SK-N-SH (cell line): ENCODE data around the gene RMI2. TPM values are rescaled to one million over a fixed set of nuclear protein-coding genes. Genes with fewer than 3 reads are reported as not detected.

ENCODE experiments used
- EP300 ChIP-seq, 2 experiments: IDR thresholded peaks; 2 replicates each; pipeline versions ENCODE4 v1.4.0 to v1.6.1; 2012; ENCODE audit warnings: borderline replicate concordance in 1 of 2, low read depth in 1 of 2, low read length in 1 of 2
- FOXM1 ChIP-seq: IDR thresholded peaks from 2 replicates; pipeline ENCODE4 v1.4.0; 2012; ENCODE audit warnings: low read depth, mild to moderate bottlenecking
- GABPA ChIP-seq: IDR thresholded peaks from 2 replicates; pipeline ENCODE4 v1.4.0; 2012; ENCODE audit warnings: low read depth, mild to moderate bottlenecking
- JUND ChIP-seq: IDR thresholded peaks from 2 replicates; pipeline ENCODE4 v1.4.0; 2012
- PBX3 ChIP-seq: IDR thresholded peaks from 2 replicates; pipeline ENCODE4; 2012
- RAD21 ChIP-seq: IDR thresholded peaks from 2 replicates; pipeline ENCODE4 v1.6.1; 2012; ENCODE audit warnings: mild to moderate bottlenecking, low read length
- RXRA ChIP-seq: IDR thresholded peaks from 2 replicates; pipeline ENCODE4 v1.4.0; 2012; ENCODE audit warnings: low read depth, mild to moderate bottlenecking, borderline replicate concordance
- TEAD4 ChIP-seq: IDR thresholded peaks from 2 replicates; pipeline ENCODE4 v1.4.0; 2012; ENCODE audit warnings: mild to moderate bottlenecking, borderline replicate concordance; ENCODE audit not compliant: insufficient read depth
- YY1 ChIP-seq: IDR thresholded peaks from 2 replicates; pipeline ENCODE4 v1.4.0; 2012; ENCODE audit warnings: low read depth, mild to moderate bottlenecking
- ZBTB33 ChIP-seq: IDR thresholded peaks from 2 replicates; pipeline ENCODE4 v1.4.0; 2012; ENCODE audit warnings: low read depth, borderline replicate concordance
- polyA plus RNA-seq, 3 experiments: library from polyadenylated mRNA; depleted of rRNA; stranded (reverse); fragments of >200 nt; gene quantifications; 2 replicates each; pipeline ENCODE4 v1.2.3, GENCODE V29; 2012
- TF ChIP-seq, protein P1 (sequence below): fragments of 200-600 bp; sonication (generic); IDR thresholded peaks from 2 replicates; pipeline ENCODE4 v1.6.1; 2017; ENCODE audit warnings: antibody characterized with exemption, mild to moderate bottlenecking, moderate library complexity
- TF ChIP-seq, protein P2 (sequence below): fragments of 150-350 bp; IDR thresholded peaks from 2 replicates; pipeline ENCODE4 v1.6.1; 2017; ENCODE audit warnings: antibody characterized with exemption, low read length, low read depth, borderline replicate concordance

RMI2 gene
- polyA plus RNA-seq, 1 of the 3 experiments (the other 2 are of a cell fraction): 8.5 TPM

DNA sequence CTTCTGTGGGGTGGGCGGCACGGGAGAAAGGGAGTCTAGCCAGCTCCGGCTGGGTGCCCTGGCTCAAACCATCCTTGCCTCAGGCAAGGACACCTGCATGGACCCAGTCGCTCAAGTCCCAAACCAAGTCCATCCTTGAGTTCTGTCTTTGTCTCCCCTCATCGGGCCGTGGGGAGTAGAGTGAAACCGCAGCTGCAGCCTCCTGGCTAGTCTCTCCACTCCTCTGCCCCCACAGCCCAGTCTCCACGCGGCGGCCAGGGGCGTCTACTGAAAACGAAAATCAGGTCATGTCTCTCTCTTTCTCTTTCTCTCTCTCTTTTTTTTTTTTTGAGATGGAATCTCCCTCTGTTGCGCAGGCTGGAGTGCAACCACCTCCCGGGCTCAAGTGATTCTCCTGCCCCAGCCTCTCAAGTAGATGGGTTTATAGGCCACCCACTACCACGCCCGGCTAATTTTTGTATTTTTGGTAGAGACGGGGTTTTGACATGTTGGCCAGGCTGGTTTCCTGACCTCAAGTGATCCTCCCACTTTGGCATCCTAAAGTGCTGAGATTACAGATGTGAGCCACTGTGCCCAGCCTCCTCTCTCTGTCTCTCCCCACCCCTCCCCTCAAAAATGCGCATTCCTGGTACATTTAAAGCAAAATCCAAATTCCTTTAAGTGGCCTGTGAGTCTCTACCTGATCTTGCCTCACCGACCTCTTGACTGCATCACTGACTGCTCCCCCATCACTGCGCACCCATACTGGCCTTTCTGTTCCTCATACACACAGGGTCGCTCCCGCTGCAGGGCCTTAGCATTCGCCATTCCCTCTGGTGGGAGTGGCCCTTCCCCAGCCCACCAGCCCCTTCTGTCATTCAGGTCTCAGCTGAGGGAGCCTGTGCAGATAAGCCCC, 17.7 kb upstream of the RMI2 start (continued):
- TF ChIP-seq ZBTB33: no peak
- TF ChIP-seq, protein P1, sequence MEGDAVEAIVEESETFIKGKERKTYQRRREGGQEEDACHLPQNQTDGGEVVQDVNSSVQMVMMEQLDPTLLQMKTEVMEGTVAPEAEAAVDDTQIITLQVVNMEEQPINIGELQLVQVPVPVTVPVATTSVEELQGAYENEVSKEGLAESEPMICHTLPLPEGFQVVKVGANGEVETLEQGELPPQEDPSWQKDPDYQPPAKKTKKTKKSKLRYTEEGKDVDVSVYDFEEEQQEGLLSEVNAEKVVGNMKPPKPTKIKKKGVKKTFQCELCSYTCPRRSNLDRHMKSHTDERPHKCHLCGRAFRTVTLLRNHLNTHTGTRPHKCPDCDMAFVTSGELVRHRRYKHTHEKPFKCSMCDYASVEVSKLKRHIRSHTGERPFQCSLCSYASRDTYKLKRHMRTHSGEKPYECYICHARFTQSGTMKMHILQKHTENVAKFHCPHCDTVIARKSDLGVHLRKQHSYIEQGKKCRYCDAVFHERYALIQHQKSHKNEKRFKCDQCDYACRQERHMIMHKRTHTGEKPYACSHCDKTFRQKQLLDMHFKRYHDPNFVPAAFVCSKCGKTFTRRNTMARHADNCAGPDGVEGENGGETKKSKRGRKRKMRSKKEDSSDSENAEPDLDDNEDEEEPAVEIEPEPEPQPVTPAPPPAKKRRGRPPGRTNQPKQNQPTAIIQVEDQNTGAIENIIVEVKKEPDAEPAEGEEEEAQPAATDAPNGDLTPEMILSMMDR: no peak
- TF ChIP-seq FOXM1: no peak
- no peak for TF ChIP-seq GABPA
- TF ChIP-seq EP300 (IDR thresholded peaks at IDR 0.05; ENCODE audit: borderline replicate concordance in 1 of 2, low read depth in 1 of 2, low read length in 1 of 2): no peak
- TF ChIP-seq RAD21: no peak
- TF ChIP-seq, protein P2, sequence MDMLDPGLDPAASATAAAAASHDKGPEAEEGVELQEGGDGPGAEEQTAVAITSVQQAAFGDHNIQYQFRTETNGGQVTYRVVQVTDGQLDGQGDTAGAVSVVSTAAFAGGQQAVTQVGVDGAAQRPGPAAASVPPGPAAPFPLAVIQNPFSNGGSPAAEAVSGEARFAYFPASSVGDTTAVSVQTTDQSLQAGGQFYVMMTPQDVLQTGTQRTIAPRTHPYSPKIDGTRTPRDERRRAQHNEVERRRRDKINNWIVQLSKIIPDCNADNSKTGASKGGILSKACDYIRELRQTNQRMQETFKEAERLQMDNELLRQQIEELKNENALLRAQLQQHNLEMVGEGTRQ: no peak
- TF ChIP-seq PBX3: no peak
- TF ChIP-seq YY1: no peak
- no peak for TF ChIP-seq RXRA
- TF ChIP-seq JUND: no peak
- TF ChIP-seq TEAD4: no peak
